GM19023 (cell line): ENCODE measurements around the gene GUCY2C.
"Not testable (repeated sequence)": the region's sequence is repeated elsewhere in the genome, so short reads cannot be mapped to it uniquely, and the experiment has no call there.

Experiments
- ATAC-seq: cut with Tn5 transposase; IDR thresholded peaks from one replicate; pipeline ENCODE4 v1.9.1; 2021; ENCODE audit warnings: mild to moderate bottlenecking, moderate library complexity; ENCODE audit not compliant: unreplicated experiment

GUCY2C gene

GRCh38 chr12:14682231-14682630, 14.2 kb downstream of the GUCY2C start:
- not testable (repeated sequence) for ATAC-seq

GRCh38 chr12:14681625-14682024, 14.8 kb downstream of the GUCY2C start:
- ATAC-seq, result no peak

GRCh38 chr12:14681190-14681589, 15.2 kb downstream of the GUCY2C start:
- no peak for ATAC-seq

GRCh38 chr12:14678547-14679150, 17.8 kb downstream of the GUCY2C start:
- no peak for ATAC-seq

GRCh38 chr12:14668591-14668990, 27.8 kb downstream of the GUCY2C start:
- ATAC-seq, result no peak

GRCh38 chr12:14665354-14666348, 30.7 kb downstream of the GUCY2C start:
- no peak for ATAC-seq

GRCh38 chr12:14664434-14665023, 31.9 kb downstream of the GUCY2C start:
- ATAC-seq, result no peak

- ATAC-seq, result no peak
Measured at GRCh38 chr12:14663002-14663401, 33.4 kb downstream of the GUCY2C start.

- no peak for ATAC-seq
Measured at GRCh38 chr12:14656846-14657245, 39.6 kb downstream of the GUCY2C start.

- no peak for ATAC-seq
Measured at GRCh38 chr12:14655284-14655683, 41.1 kb downstream of the GUCY2C start.

- ATAC-seq, result no peak
Measured at GRCh38 chr12:14654842-14655241, 41.6 kb downstream of the GUCY2C start.

GRCh38 chr12:14654416-14654815, 42.0 kb downstream of the GUCY2C start:
- ATAC-seq, result no peak

- no peak for ATAC-seq
Measured at GRCh38 chr12:14652483-14652882, 43.9 kb downstream of the GUCY2C start.

GRCh38 chr12:14651371-14651770, 45.0 kb downstream of the GUCY2C start:
- no peak for ATAC-seq

- no peak for ATAC-seq
Measured at GRCh38 chr12:14650789-14651188, 45.6 kb downstream of the GUCY2C start.

- ATAC-seq, result no peak
Measured at GRCh38 chr12:14647028-14647750, 49.2 kb downstream of the GUCY2C start.

GRCh38 chr12:14643251-14643650, 53.1 kb downstream of the GUCY2C start:
- ATAC-seq, result no peak

- no peak for ATAC-seq
Measured at GRCh38 chr12:14638066-14638465, 58.3 kb downstream of the GUCY2C start.

- ATAC-seq, result no peak
Measured at GRCh38 chr12:14635776-14636175, 60.6 kb downstream of the GUCY2C start.

- ATAC-seq, result no peak
Measured at GRCh38 chr12:14630793-14631192, 65.6 kb downstream of the GUCY2C start.
